GM21786 (cell line): ENCODE data around the gene CDYL2.
"Not testable (repeated sequence)": the region's sequence is repeated elsewhere in the genome, so short reads cannot be mapped to it uniquely, and the experiment has no call there.

Experiments used
- ATAC-seq: cut with Tn5 transposase; IDR thresholded peaks from one replicate; pipeline ENCODE4 v1.9.1; 2021; ENCODE audit not compliant: unreplicated experiment

The CDYL2 gene

GRCh38 chr16:80804526-80805383 is at the start of gene CDYL2:
Gene CDYL2 (minus strand): TSS chr16:80804598. CDS start chr16:80804173, 425 bp downstream.
- peak; percentile 49 for ATAC-seq

GRCh38 chr16:80852261-80852872 is 48.0 kb upstream of the CDYL2 start:
- no peak for ATAC-seq

- no peak for ATAC-seq
Measured at GRCh38 chr16:80851831-80852230, 47.4 kb upstream of the CDYL2 start.

- no peak for ATAC-seq
Measured at GRCh38 chr16:80850757-80851156, 46.4 kb upstream of the CDYL2 start.

GRCh38 chr16:80848862-80849261 is 44.5 kb upstream of the CDYL2 start:
- no peak for ATAC-seq

GRCh38 chr16:80846680-80847079 is 42.3 kb upstream of the CDYL2 start:
- ATAC-seq, result no peak

- ATAC-seq, result no peak
Measured at GRCh38 chr16:80846275-80846674, 41.9 kb upstream of the CDYL2 start.

- ATAC-seq, result no peak
Measured at GRCh38 chr16:80844395-80844794, 40.0 kb upstream of the CDYL2 start.

- no peak for ATAC-seq
Measured at GRCh38 chr16:80841231-80841630, 36.8 kb upstream of the CDYL2 start.

- no peak for ATAC-seq
Measured at GRCh38 chr16:80837533-80838147, 33.2 kb upstream of the CDYL2 start.

GRCh38 chr16:80836846-80837245 is 32.4 kb upstream of the CDYL2 start:
- ATAC-seq, result no peak

- no peak for ATAC-seq
Measured at GRCh38 chr16:80836202-80836601, 31.8 kb upstream of the CDYL2 start.

GRCh38 chr16:80831039-80831438 is 26.6 kb upstream of the CDYL2 start:
- no peak for ATAC-seq

- no peak for ATAC-seq
Measured at GRCh38 chr16:80828495-80828894, 24.1 kb upstream of the CDYL2 start.

- ATAC-seq, result no peak
Measured at GRCh38 chr16:80827007-80827406, 22.6 kb upstream of the CDYL2 start.

- ATAC-seq, result no peak
Measured at GRCh38 chr16:80825365-80825758, 21.0 kb upstream of the CDYL2 start.

GRCh38 chr16:80824623-80825364 is 20.4 kb upstream of the CDYL2 start:
- no peak for ATAC-seq

- ATAC-seq, result no peak
Measured at GRCh38 chr16:80819988-80820387, 15.6 kb upstream of the CDYL2 start.

- ATAC-seq, result no peak
Measured at GRCh38 chr16:80816356-80816755, 12.0 kb upstream of the CDYL2 start.

GRCh38 chr16:80815278-80815677 is 10.9 kb upstream of the CDYL2 start:
- not testable (repeated sequence) for ATAC-seq

GRCh38 chr16:80812593-80812992 is 8.2 kb upstream of the CDYL2 start:
- ATAC-seq, result no peak
